COLO668 (cell line): ENCODE data around the gene DCC.
A peak's percentile ranks its signal among the peaks of the same experiment; 100 is the strongest.

Experiments used
- DNase-seq: peaks from one replicate; lab custom pipeline; 2025; ENCODE audit not compliant: unreplicated experiment; lab: John Stamatoyannopoulos, UW

The DCC gene

GRCh38 chr18:53148123-53148522, 808.1 kb downstream of the DCC start:
- no peak for DNase-seq

GRCh38 chr18:53152476-53152875, 812.5 kb downstream of the DCC start:
- no peak for DNase-seq

GRCh38 chr18:53153281-53153680, 813.3 kb downstream of the DCC start:
- DNase-seq = peak; percentile 17

- DNase-seq = no peak
Measured at GRCh38 chr18:53153800-53154199, 813.8 kb downstream of the DCC start.

- no peak for DNase-seq
Measured at GRCh38 chr18:53165770-53166169, 825.8 kb downstream of the DCC start.

- no peak for DNase-seq
Measured at GRCh38 chr18:53169346-53169745, 829.3 kb downstream of the DCC start.

GRCh38 chr18:53191634-53192033, 851.6 kb downstream of the DCC start:
- no peak for DNase-seq

- DNase-seq = no peak
Measured at GRCh38 chr18:53193870-53194269, 853.9 kb downstream of the DCC start.

- no peak for DNase-seq
Measured at GRCh38 chr18:53219853-53220252, 879.9 kb downstream of the DCC start.

- DNase-seq = no peak
Measured at GRCh38 chr18:53224128-53224778, 884.3 kb downstream of the DCC start.

- no peak for DNase-seq
Measured at GRCh38 chr18:53225567-53226325, 885.7 kb downstream of the DCC start.

GRCh38 chr18:53234610-53235009, 894.6 kb downstream of the DCC start:
- no peak for DNase-seq

- DNase-seq = no peak
Measured at GRCh38 chr18:53241161-53241560, 901.2 kb downstream of the DCC start.

GRCh38 chr18:53253789-53254188, 913.8 kb downstream of the DCC start:
- DNase-seq = no peak

- no peak for DNase-seq
Measured at GRCh38 chr18:53254265-53254664, 914.3 kb downstream of the DCC start.

- DNase-seq = no peak
Measured at GRCh38 chr18:53261241-53261640, 921.2 kb downstream of the DCC start.

- no peak for DNase-seq
Measured at GRCh38 chr18:53266850-53267249, 926.9 kb downstream of the DCC start.

- no peak for DNase-seq
Measured at GRCh38 chr18:53268455-53268854, 928.5 kb downstream of the DCC start.

- DNase-seq = no peak
Measured at GRCh38 chr18:53281406-53281805, 941.4 kb downstream of the DCC start.

GRCh38 chr18:53283708-53284107, 943.7 kb downstream of the DCC start:
- DNase-seq = no peak

- DNase-seq = no peak
Measured at GRCh38 chr18:53305461-53305860, 965.5 kb downstream of the DCC start.

- DNase-seq = no peak
Measured at GRCh38 chr18:53319628-53320027, 979.6 kb downstream of the DCC start.

GRCh38 chr18:53322163-53322562, 982.2 kb downstream of the DCC start:
- DNase-seq = no peak
